ENCODE measurements around the gene FBXW2.
A peak's percentile ranks its signal among the peaks of the same experiment; 100 is the strongest.
"Not testable (repeated sequence)": the region's sequence is repeated elsewhere in the genome, so short reads cannot be mapped to it uniquely, and the experiment has no call there.

The FBXW2 gene

DNA sequence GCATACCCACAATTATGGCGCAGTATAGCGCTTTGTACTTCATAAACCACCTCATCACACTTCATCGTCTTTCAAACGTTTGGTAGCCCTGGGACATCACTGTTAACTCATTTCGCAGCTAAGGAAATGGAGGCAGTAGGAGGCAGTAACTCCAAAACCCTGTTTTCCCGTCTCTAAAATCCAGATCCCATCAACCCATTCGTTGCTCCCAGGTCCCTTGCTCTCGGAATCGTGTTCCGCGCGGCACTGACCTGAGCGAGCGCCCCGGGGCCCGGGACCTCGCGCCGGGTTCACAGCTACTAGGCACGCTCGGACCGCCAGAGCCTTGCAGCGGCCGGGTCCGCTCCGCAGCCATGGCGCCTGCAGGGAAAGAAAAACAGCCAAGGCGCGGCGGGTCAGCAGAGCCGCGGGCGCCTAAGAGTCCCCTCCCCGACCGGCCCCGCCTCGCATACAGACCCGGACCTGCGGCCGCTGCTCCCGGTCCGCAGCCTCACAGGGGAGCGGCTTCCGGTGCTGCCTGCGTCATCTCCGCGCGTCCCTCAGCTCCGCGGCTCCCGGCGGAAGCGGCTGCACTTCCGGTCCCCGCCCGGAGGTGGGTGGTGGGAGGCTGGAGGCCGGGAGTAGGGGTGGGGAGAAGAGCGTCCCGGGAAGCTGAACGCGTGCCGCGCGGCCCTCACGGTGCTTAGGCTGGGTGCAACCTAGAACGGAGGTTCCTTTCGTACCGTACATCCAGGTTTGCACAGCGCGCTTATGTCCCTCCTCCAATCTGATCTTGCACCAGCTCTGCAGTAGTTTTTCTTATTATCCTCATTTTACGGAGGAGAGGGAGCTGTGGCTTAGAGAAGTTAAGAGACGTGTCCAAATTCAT is at the start of gene FBXW2:
FBXW2 (minus strand) TSS at position 519 of the 868 bp plus-strand sequence. CDS start 5,158 bp downstream, outside the sequence.
- peak; percentile 76 for DNase-seq

- no peak for DNase-seq
Measured at GRCh38 chr9:120841930-120842684, 48.9 kb upstream of the FBXW2 start.

DNA sequence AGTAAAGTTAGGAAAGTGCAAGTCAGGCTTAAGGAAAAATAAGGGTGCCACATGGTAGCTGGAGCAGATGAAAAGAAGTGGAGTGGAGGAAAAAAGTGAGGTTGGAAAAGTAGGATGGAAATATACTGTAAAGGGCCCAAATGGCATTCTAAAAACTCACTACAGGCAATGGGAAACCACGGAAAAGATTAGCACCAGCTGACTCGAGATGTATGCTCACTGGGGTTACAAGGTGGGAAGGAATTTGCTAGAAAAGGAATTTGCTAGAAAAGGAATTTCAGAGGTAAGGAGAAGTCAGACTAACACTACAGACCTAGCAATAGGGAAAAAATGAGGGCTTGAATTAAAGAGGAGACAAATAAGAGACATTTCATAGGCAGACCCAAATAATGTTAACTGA is 45.9 kb upstream of the FBXW2 start:
- DNase-seq = no peak

- no peak for DNase-seq
Measured at GRCh38 chr9:120837921-120838320, 44.7 kb upstream of the FBXW2 start.

DNA sequence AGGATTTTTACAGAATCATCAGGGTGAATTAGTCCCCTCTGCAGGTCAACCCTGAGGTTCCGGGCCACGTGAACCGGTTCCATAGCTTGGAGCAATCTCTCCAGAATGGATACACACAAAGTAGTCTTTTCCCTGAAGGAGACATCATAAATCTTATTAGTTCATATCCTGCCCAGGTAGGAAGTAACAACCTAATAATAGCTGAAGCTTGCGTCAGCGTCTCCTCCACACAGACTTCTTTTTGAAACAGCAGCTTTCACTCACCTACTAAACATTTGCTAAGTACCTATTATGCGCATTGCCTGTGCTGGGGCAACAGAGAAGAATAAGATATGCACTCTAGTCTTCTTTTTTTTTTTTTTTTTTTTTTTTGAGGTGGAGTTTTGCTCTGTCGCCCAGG is 40.1 kb upstream of the FBXW2 start:
- no peak for DNase-seq

DNA sequence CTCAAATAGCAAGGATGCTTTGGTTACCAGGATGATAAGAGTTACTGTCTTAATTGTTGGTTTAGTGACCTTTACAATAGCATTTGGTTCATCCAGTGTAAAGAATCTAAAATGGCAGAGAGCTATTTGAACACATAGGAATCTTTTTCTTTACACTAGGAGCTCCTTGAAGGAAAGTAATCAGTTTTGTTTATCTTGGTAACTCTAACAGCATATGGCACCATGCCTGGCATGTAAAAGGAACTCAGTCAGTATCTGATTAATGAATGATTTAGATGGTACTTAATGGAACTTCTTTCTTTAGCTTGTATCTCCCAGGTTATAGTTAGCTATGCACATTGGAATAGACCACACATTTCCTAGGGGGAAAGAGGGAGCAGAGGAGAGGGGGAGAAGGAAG is 39.6 kb upstream of the FBXW2 start:
- no peak for DNase-seq

DNA sequence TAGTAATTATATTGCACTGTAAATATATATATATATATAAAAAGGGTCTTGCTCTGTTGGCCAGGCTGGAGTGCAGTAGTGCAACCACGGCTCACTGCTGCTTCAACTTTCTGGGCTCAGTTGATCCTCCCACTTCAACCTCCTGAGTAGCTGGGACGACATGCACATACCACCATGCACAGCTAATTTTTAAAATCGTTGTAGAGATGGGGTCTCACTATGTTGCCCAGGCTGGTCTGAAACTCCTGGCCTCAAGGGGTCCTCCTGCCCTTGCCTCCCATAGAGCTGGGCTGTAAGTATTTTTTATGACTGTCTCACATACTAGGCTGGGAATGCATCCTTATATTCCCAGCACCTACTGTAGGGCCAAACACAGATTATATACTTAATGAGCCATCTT is 37.6 kb upstream of the FBXW2 start:
- DNase-seq = no peak

DNA sequence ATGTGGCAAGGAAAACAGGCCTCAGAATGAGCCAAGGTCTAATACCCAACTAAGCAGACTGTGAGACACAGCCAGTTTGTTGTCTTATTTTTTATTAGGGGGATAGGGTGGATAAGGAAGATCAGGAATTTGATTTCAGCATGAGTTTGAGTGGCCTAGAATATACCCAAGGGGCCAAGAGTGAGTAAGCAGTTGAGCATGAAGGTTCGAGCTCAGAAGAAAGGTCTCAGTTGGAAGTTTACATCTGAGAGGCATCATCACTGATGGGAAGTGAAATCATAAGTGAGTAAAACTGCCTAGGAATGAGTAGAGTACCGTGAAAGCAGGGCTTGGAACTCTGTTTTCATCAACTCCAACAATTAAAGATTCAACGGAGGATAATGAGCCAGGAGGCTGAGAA is 36.9 kb upstream of the FBXW2 start:
- DNase-seq = no peak

GRCh38 chr9:120829650-120830049 is 36.4 kb upstream of the FBXW2 start:
- DNase-seq = no peak

GRCh38 chr9:120820095-120820494 is 26.9 kb upstream of the FBXW2 start:
- DNase-seq = no peak

DNA sequence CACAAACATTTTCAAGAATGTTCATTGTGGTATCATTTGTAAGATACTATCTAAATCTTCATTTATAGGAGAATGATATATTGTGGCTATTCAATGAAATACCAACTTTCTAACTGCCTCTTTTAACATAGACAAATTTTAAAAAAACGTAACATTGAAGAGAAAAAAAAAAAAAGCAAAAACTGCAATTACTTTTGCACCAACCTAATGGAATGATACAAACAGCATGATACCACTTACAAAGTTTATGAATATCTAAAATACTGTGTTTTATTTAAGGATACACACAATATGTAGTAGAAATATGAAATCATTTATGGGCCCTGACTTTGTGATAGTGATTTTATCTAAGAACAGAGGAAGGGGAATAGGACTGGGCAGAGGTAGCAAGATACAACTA is 25.4 kb upstream of the FBXW2 start:
- DNase-seq = no peak

GRCh38 chr9:120815075-120815474 is 21.9 kb upstream of the FBXW2 start:
- DNase-seq = no peak

DNA sequence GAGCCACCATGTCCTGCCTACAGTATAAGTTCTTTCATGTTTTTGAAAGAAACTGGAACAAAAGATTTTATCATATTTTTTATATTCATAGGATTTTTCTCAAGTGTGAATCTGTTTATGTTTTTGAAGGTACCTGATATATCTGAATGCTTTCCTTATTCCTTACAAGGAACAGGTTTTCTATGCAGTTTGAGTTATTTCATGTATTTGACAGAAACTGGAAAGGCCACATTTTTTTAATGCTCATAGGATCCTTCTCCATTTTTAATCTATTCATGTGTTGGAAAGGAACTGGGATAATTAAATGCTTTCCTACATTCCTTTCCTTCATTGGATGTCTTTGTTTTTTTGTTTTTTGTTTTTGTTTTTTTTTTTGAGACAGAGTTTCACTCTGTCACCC is 15.7 kb upstream of the FBXW2 start:
- no peak for DNase-seq

DNA sequence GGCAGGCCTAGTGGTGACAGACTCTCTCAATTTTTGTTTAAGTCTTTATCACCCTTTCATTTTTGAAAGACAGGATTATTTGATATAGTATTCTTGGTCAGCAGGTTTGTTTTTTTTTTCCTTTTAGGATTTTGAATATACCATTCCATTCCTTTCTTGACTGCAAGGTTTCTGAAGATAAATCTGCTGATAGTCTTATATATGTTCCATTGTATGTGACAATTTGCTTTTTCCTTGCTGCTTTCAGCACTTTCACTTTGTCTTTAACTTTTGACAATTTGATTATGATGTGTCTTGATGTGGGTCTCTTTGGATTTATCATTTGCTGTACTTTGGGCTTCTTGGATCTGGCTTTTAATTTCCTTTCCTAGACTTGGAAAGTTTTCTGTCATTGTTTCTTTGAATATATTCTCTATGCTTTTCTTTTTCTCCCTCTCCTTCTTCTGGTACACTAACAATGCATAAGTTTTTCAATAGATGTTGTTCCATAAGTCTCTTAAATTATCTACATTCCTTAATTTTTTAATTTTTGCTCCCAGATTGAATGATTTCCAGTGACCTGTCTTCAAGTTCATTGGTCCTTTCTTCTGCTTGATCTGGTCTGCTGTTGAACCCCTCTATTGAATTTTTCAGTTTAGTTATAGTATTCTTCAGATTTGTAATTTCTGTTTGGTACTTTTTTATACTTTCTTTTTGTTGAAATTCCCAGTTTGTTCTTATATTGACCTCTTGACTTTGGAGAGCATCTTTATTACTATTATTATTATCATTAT is 14.6 kb upstream of the FBXW2 start:
- DNase-seq = no peak

DNA sequence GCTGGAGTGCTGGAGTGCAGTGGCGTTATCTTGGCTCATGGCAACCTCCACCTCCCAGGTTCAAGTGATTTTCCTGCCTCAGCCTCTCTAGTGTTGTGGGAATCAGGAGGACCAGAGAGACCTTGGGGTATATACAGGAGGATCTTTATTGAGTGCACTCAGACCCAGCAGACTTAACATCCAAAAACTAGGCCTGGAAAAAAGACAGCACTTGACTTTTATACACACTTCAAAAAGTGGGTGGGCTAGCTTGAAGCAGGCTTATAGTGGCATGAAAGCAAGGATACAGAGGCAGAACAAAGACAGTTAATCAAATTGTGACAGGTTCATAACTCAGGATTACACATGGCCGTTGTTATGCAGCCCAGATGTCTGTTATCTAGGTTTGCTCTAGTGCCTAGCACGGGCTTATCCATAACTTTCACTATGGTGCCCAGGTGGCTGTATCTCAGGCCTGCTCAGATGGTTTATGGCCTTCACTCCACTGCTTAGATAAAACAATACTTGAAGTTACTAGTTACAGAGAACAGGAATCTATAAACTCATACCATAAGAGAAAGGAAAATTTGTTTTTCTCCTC is 11.7 kb upstream of the FBXW2 start:
- DNase-seq = not testable (repeated sequence)

- no peak for DNase-seq
Measured at GRCh38 chr9:120801441-120801840, 8.2 kb upstream of the FBXW2 start.

- DNase-seq = no peak
Measured at GRCh38 chr9:120791161-120791560, 2.1 kb downstream of the FBXW2 start.

DNA sequence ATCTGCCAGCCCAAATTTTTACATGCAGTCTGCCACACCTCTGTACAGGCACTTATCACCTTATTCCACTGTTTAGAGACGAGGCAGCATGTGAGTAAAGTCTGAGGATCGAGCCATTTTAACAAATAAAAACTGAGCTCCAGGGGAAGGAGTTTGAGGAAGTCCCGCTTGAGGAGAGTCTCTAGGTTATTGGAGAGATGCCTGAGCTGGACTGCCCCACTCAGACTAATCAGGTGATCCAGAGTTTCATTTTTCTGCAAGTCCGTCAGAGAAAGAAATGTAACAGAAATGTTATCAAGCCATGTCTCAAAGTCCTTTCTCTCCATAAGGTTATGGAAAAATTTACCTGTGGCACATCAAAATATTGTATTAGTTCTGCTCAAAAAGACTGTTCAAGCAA is 5.3 kb downstream of the FBXW2 start:
- no peak for DNase-seq

DNA sequence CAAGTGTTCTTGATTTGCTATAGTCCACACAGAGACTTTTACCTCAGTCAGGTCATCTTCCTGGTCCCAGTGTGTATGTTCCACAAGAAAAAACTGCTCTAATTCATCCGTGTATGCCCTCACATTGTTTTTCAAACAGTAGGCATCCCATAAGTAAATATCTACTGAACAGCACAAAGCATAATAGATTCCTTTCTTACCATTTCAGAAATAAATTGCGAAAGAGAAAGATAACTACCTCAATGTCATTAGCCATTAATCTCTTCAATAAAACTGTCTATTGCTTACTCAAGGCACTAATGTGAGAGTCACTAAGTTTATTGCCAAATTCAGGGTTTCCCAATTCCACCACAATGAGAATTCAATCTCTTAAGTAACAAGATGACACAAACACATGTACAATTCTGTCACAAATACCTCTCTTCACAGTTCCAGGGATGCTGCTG is 9.6 kb downstream of the FBXW2 start:
- DNase-seq = no peak

DNA sequence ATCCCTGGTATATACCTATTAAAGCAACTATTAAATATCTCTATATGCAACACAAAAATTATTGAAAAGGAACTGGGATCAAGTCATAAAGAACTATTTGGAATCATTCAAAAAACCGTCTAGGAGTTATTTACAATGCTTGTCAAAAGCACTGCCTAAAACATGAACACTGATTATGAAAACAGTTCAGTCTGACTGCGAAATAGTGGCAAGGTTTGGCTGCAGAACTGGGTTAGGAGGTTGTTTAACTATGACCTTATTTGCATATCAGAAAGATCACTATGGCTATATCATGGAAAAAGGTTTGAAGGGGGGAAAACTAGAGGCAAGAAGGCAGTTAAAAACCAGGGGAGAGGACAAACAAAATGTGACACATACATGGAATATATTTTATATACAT is 12.0 kb downstream of the FBXW2 start:
- DNase-seq = no peak

DNA sequence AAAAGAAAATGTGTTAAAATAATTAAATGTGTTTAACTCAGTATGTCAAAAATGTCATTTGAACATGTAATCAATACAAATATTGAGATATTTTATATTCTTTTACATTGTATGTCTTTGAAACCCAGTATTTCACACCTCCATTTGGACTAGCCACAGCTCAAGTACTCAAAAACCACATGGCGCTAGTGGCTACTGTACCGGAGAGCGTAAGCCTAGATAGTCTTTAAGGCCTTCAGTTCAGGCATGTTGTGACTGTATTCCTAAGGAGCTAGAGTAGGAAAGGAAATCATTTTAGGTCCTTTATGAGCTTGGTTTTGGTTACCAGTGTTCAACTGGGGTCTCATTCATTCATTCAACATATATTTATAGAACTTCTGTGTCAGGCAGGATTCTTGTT is 12.8 kb downstream of the FBXW2 start:
- DNase-seq = no peak

- no peak for DNase-seq
Measured at GRCh38 chr9:120779227-120779626, 14.0 kb downstream of the FBXW2 start.

DNA sequence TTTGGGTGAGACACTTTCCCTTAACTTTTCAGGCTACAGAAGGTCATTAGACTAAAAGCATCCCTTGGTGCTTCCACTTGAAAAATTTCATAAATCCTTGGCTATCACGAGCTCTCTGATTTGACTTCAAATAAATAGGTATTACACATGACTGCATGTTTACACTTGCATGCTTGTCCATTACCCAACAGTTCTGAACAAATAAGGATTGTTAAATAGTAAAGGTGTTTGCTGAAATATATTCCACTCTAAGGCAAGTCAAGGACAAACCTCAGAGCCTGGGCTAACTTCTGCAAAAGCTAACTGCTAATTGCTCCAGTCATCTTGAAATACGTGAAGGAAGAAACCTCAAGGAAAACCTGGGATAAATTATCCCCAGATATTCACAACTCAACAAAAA is 14.5 kb downstream of the FBXW2 start:
- no peak for DNase-seq
